HFF-Myc (cell line): ENCODE results near the gene FASN.

ENCODE experiments used
- DNase-seq: peaks from one replicate; pipeline ENCODE4 v3.0.0-alpha.2; 2011; ENCODE audit warnings: low read depth; ENCODE audit errors: extremely low read depth
- H3K4me3 ChIP-seq: replicated peaks from 2 replicates; pipeline ENCODE4 v1.5.1; 2011; ENCODE audit warnings: low read depth, mild to moderate bottlenecking, control low read depth, low read length
- CTCF ChIP-seq: IDR thresholded peaks from 2 replicates; pipeline ENCODE4 v1.5.1; 2012; ENCODE audit warnings: mild to moderate bottlenecking, low read depth, low read length, control low read depth; ENCODE audit errors: missing control alignments

FASN gene

GRCh38 chr17:82060614-82061013 is 37.4 kb downstream of the FASN start:
- DNase-seq: no peak
- no peak for TF ChIP-seq CTCF
- no peak overlapping the region for H3K4me3 ChIP-seq

- TF ChIP-seq CTCF: no peak
- no peak for DNase-seq
- no peak overlapping the region for H3K4me3 ChIP-seq
Measured at GRCh38 chr17:82060001-82060380, 38.0 kb downstream of the FASN start.

- no peak for DNase-seq
- TF ChIP-seq CTCF: no peak
- no peak overlapping the region for H3K4me3 ChIP-seq
Measured at GRCh38 chr17:82059272-82060000, 38.6 kb downstream of the FASN start.

- no peak for TF ChIP-seq CTCF
- no peak for DNase-seq
- H3K4me3 ChIP-seq: no peak overlapping the region
Measured at GRCh38 chr17:82058855-82059249, 39.2 kb downstream of the FASN start.

GRCh38 chr17:82058230-82058854 is 39.7 kb downstream of the FASN start:
- no peak overlapping the region for H3K4me3 ChIP-seq
- DNase-seq: no peak
- no peak for TF ChIP-seq CTCF

- no peak overlapping the region for H3K4me3 ChIP-seq
- no peak for TF ChIP-seq CTCF
- no peak for DNase-seq
Measured at GRCh38 chr17:82056729-82057621, 41.1 kb downstream of the FASN start.
